AG09319 (cell line): Measurements from ENCODE around the gene MRPL58.

Source experiments
- DNase-seq: peaks from one replicate; pipeline ENCODE4 v3.0.0-alpha.2; 2010; ENCODE audit warnings: low read depth; ENCODE audit errors: extremely low read depth
- TF ChIP-seq, protein P1 (sequence below): IDR thresholded peaks from 2 replicates; pipeline ENCODE4 v1.5.1; 2011; ENCODE audit warnings: low read depth, mild to moderate bottlenecking, inconsistent platforms, low read length, moderate library complexity

The MRPL58 gene

DNA sequence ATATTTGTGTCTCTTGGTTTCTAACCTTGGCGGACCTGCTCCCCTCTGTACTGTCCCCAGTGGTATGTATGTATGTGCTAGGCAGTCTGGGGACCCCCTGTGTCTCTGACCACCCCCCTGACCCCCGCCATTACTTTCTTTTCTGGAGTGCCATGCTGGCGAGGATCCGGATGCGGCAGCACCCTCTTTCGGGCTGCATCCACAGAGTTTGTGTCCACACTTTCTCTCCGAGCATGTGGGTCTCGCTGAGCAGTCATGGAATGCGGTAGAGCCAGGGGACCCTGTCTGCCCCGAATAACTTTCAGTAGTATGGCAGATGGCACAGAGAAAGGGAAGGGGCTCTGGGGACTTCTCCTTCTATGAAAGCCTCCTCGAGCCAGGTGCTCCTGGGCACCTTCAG is 51.6 kb downstream of the MRPL58 start:
- no peak for DNase-seq
- TF ChIP-seq, protein P1, sequence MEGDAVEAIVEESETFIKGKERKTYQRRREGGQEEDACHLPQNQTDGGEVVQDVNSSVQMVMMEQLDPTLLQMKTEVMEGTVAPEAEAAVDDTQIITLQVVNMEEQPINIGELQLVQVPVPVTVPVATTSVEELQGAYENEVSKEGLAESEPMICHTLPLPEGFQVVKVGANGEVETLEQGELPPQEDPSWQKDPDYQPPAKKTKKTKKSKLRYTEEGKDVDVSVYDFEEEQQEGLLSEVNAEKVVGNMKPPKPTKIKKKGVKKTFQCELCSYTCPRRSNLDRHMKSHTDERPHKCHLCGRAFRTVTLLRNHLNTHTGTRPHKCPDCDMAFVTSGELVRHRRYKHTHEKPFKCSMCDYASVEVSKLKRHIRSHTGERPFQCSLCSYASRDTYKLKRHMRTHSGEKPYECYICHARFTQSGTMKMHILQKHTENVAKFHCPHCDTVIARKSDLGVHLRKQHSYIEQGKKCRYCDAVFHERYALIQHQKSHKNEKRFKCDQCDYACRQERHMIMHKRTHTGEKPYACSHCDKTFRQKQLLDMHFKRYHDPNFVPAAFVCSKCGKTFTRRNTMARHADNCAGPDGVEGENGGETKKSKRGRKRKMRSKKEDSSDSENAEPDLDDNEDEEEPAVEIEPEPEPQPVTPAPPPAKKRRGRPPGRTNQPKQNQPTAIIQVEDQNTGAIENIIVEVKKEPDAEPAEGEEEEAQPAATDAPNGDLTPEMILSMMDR, result no peak

DNA sequence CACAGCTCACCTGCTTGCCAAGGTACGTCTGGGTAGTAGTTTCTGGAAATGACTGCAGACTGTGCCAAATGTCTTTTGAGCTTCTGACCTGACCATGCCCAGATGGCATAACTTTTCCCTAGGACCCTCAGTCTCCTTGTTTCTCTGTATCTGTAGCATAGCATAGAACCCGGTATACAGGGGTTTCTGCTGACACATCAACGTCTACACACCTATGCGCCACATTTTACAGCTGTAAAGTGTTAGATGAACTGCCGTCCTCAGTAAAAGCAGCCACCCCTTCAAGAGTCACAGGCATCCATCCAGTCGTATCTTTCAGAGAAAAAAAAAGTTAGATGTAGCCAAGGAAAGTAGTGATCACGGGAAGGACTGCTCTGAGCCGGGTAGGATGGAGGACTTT is 52.0 kb downstream of the MRPL58 start:
- no peak for DNase-seq
- TF ChIP-seq, protein P1, result no peak

DNA sequence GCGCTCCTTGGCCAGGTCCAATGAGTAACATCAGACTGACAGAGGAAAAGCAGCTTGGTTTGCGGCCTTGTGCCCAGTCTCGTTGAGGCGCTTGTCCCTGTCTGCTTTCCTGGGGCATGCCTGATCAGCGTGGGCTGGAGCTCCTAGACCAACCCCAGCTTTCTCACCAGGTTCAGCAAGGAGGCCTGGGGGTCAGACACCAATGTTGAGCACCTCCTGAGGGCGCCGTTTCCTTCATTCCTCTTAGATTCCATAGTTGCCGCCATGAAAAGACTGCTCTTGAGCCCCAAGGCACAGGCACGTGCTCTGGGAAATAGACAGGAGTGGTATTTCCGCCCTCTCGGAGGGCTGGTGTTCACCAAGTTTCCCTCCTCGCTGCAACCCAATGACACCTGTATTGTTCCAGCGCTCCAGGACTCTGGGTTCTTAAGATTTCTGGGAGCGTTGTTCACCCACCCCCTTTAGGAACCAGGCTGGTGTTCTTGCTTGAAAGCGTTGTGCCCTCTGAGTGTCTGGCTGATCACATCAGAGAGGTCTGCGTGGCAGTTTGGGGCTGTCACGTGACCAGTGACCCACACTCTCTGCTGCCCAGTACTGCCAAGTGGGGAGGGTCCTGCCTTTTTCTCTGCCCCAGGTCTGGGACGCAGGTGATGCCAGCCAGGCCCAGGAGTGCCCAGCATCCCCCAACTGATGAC is 52.5 kb downstream of the MRPL58 start:
- TF ChIP-seq, protein P1, result no peak

DNA sequence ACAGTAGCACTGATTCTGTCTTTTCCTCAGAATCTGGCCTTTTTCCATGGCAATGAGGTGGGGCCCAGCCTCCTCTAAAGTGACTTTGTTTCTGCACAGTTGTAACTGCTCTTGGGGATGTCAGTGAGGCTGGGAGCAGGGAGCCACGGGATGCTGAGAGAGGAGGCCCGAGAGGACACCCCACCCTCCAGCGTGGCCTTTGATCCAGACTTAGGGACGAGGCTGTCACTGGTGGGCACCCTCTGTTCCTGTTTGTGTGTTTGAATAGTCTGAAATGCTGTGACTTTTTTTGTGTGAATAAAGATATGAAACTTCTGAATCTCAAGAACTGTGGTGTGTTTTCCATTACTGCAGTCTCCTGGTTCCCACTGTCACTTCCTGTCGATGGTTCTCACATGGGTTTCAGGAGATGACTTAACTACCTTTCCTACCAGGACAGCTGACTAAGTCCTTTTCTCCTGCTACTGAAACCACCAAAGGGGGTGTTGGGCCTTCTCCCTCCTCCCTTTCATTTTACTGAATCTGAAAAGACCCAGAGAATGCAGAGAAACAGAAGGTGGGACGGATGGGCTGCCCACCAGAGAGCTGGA is 53.2 kb downstream of the MRPL58 start:
- no peak for DNase-seq

More for the DNA sequence above, 52.5 kb downstream of the MRPL58 start:
- no peak for DNase-seq

DNA sequence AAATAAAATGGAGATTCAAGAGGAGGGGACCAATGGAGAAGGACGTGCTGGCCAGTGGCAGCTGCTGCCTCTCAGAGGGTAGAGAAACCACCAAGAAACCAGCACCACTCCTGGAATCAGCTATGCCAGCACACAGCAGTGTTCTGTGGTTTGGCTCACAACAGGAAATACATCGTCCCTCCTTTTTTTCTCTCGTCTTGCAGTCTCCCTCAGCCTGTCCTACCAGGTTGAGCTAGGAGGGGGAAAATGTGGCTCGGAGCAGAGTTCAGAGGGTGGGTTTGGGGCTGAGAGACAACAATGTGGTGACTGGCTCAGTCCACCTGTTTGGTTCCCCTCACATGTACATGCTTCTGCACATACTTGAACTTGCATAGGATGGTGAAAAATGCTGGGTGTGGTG is 55.4 kb downstream of the MRPL58 start:
- TF ChIP-seq, protein P1, result no peak
- no peak for DNase-seq

More for the DNA sequence above, 53.2 kb downstream of the MRPL58 start:
- TF ChIP-seq, protein P1, result no peak

DNA sequence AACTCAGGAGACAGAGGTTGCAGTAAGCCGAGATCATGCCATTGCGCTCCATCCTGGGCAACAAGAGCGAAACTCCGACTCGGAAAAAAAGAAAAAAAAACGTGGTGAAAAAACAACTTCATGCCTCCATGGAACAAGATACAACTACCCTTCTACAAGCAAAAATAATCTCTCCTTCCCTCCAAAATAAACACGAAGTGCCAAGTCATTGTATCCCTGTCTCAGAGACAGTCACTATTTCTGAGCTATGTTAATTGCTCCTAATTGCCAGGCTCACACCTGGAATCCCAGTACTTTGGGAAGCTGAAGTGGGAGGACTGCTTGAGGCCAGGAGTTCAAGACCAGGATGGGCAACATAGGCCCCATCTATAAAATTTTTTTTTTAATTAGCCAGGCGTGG is 56.3 kb downstream of the MRPL58 start:
- TF ChIP-seq, protein P1, result no peak
- no peak for DNase-seq

DNA sequence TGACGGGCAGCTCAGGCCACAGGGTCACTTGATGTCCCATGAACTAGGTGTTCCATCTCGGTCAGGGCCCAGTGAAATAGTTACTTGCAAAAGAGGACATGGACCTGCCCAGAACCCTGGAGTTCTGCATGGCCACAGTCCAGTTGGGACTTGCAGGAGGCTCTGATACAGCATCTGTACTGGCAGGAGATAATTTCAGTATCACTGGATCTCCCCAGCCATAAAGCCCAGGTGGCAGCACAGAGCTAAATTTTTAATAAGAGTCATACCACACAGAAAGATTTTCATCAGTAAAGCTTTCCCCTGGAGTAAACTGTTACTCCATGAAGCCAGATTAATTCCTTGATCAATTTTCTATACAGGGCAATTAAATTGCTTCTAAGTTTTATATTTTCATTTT is 57.3 kb downstream of the MRPL58 start:
- TF ChIP-seq, protein P1, result peak; percentile 35
- DNase-seq, result no peak
